Loucy (cell line): ENCODE results near the gene SDCBP2.

Experiments
- CTCF ChIP-seq: fragments of 200-600 bp; sonication (generic); conservative IDR thresholded peaks from 2 replicates; pipeline ENCODE4 v1.5.1; 2014; ENCODE audit warnings: mild to moderate bottlenecking, antibody characterized with exemption, low read length
- EZH2phosphoT487 ChIP-seq: fragments of 200-600 bp; IDR thresholded peaks from 2 replicates; pipeline ENCODE4 v1.6.1; 2018; ENCODE audit warnings: antibody characterized with exemption, mild to moderate bottlenecking, moderate library complexity, borderline replicate concordance

GRCh38 chr20:1332749-1333300 lies 3.9 kb upstream of the SDCBP2 start:
- TF ChIP-seq CTCF (no peak), EZH2phosphoT487 (no peak)
